ENCODE data around the gene CDK19.
A peak's percentile ranks its signal among the peaks of the same experiment; 100 is the strongest.

Gene CDK19

DNA sequence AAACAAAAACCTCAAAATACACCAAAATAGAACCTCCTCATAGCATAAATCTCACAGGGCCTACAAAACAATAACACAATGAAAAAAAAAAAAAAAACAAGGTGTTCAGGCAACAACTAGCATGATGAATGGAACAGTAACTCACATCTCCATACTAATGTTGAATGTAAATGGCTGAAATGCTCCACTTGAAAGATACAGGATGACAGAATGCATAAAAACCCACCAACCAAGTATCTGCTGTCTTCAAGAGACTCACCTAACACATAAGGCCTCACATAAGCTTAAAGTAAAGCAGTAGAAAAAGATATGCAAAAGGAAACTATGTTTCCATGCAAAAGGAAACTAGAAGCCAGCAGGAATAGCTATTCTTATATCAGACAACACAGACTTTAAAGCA, 121.3 kb downstream of the CDK19 start:
- DNase-seq, result no peak

DNA sequence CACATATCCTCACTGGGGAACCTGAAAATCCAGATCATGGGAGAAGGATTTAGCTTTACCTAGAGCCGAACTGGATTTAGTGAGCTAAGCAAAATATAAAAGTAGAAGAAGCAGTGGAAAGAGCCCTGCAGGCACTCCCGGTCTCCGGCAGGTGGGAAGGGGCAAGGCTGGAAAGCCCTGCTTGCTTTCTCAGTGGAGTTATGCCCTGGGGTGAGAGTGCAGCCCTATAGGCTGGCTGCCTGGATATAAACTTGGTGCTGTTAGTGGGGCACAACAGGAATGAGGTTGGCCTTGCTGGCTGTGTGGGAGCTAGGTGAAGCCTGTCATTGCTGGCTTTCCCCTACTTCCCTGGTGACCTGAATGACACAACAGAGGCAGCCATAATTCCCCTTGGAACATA, 122.0 kb downstream of the CDK19 start:
- no peak for DNase-seq

GRCh38 chr6:110690916-110691315, 124.4 kb downstream of the CDK19 start:
- no peak for DNase-seq

DNA sequence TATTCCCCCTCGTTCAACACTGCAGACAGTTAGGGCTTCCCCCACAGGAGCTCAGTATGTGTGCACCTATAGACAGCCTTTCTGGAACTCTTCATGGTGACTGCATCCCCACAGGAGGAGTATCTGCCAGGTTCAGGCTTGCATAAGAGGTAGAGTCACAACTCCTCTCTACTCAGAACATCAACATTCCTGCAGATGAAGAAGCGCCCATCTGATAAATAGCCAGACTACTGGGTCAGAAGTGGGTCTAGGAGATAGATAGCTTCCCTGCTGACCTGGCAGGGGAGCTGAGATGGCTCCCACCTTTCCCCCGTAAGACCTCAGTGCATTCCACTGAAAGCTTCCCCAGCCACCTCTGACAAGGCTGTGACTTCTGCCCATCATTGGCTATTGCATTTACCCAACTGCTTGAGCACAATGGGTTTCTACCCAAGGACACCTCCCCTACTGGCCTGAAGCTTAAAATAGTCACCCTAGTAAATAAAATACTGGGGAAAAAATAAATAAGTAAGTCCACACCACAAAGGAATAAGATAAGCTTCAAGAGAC, 125.1 kb downstream of the CDK19 start:
- DNase-seq, result no peak

DNA sequence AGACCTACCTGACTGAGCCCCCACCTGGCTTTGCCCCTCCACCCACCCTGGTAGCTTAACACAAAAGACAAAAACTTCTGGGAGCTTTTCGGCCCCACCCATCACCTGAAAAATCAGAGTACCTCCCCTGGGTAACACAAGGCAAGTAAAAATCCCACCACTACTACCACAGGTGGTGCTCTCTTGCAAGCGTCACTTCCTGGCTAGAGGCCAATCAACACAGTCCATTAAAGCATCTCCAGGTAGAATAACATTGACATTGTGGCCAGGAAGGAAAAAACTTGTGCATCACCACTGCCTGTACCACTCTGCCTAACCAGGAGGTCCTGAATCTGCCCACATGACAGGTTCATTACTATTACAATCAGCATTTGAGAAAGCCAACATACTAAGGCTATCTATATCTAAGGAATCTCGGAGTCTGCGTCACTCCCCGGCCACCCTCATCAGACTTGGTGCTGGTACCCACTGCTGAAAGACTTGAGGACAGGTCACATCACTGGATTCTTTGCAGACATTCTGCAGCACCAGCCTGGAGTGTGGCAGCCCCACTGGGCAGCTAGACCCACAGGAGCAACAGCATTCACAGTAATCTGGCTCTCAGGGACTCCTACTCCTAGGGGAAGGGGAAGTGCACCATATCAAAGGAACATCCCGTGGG, 125.9 kb downstream of the CDK19 start:
- DNase-seq, result no peak

DNA sequence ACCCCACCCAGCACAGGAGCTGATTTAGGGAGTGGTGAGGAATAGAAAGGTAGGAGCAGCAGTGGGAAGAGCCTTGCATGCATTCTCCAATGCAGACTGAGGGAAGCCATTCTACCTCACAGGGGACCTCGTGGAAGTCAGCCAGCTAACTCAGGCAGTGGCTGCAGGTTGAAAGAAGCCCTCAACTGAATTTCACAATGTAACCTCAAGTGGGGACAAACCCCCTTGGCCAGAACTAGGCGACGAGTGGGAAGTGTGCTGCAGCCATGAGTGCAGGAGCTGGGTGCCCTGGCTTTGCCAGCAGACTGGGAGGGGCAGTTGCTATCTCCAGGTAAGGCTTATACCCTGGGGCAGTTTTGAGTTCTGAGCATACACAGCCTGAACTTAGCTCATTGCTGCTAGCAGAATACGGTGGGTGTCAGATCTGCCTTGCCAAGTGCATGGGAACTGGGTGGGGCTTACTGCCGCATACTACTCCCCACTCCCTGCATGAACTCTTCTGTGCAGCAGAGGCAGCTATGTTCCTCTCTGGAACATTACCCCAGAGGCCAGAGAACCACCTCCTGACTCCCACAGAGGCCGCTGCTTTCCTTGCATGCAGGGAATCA, 126.5 kb downstream of the CDK19 start:
- no peak for DNase-seq

DNA sequence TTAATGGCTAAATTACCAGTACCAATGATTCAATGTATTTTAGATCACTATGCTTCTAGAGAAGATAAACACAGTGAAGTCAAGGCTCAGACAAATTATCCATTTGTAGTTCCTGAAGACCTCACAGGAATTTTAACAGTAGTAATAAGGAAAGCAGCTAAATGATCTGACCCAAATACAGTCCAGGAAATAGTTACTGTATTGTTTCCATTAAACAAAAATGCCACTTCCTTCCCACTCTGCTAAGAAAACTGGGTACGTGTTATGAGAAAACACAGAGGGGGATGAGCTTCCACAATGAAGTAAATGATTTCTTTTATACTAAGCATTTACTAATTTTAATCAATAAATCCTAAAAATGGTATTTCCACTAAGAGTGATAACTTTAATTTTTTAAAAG, 127.9 kb downstream of the CDK19 start:
- DNase-seq, result no peak

- DNase-seq, result no peak
Measured at GRCh38 chr6:110683241-110683640, 132.0 kb downstream of the CDK19 start.

DNA sequence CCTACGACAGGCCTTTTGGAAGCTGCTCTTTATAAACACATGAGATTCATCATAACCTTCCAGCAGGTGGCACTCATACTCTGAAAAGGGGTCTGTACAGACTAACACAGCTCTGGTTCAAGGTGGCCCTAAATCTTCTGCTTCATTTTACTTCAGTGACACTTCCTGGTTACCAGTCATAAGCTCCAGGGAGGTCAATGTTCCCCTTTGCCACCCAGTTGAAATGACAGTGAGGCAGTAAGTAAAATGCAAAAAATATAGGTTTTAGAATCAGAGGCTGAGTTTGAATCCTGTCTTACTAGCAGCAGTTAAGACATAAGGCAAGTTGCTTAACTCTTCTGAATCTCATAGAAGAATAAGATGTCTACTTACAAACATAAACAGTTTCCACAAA, 132.8 kb downstream of the CDK19 start:
- peak; percentile 74 for DNase-seq

- no peak for DNase-seq
Measured at GRCh38 chr6:110681543-110682459, 133.5 kb downstream of the CDK19 start.

DNA sequence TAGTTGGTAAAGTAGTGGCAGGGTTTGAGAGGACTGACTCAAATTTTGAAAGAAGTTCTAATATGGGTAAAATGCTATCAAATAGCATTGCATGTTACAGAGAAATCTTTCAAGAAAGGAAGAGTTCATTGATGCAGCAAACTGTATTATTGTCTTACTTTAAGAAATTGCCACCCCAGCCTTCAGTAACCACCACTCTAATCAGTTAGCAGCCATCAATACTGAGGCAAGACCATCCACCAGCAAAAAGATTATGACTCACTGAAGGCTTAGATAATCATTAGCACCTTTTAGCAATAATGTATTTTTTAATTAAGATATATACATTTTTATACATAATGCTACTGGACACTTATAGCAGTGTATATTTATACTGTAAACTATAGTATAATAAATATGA, 138.9 kb downstream of the CDK19 start:
- DNase-seq, result no peak

GRCh38 chr6:110674096-110674495, 141.2 kb downstream of the CDK19 start:
- DNase-seq, result no peak

DNA sequence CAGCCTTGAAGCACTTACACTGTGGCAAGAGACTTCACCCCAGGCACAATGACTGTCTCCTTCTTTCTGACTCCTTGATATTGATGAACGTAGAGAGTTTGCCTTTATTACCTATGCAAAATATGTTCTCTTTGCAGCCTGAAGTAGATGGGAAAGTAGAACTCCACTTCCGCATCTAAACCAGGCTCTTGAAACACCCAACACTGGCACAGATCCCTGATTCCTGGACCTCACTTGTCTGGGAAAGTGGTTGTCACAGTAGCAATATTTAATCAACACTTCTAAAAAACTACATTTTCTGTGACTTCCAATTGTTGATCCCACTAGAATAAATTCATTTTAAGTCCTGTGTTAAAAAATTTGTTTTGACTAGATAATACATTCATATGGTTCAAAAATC, 143.1 kb downstream of the CDK19 start:
- DNase-seq, result no peak

- DNase-seq, result no peak
Measured at GRCh38 chr6:110671447-110671846, 143.8 kb downstream of the CDK19 start.

DNA sequence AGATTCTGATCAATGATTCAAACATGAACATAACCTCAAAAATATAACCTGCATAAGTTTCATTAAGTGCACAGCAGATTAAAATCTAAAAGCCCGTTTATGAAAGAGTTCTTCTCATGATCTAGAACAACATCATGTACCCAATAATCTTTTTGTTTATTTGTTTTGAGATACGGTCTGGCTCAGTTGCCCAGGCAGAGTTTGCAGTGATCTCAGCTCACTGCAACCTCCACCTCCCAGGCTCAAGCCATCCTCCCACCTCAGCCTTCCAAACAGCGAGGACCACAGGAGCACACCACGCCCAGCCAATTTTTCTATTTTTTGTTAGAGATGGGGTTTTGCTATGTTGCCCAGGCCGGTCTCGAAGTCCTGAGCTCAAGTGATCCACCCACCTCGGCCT, 149.7 kb downstream of the CDK19 start:
- DNase-seq, result no peak

- no peak for DNase-seq
Measured at GRCh38 chr6:110664933-110665332, 150.3 kb downstream of the CDK19 start.

GRCh38 chr6:110662490-110663211, 152.6 kb downstream of the CDK19 start:
- no peak for DNase-seq

GRCh38 chr6:110661414-110661813, 153.9 kb downstream of the CDK19 start:
- no peak for DNase-seq

- DNase-seq, result no peak
Measured at GRCh38 chr6:110660066-110660655, 155.1 kb downstream of the CDK19 start.

DNA sequence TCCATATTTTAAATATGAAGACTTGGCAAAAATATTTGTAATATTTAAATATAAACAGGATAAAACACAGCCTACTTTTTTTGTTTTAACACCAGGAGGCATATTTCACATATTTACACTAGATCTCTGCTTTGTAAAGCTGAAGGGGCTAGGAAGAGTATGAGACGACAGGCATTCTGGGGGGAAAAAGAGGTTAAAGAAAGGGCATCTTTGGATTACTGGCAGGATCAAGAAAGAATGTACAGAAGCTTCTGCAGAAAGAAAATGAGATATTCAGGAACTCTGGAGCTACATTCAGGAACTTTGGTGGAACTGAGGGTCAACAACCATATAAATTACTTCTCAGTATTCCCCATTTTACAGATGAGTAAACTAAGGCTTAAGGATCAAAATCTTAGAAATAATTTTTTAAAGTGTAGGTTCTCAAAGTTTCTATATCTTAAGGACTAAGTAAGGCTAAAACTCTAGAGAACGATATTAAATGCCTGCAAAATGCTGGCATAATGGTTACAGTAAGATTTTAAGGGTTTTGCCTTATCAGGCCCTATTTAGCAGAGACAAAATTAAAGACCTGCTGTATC, 156.5 kb downstream of the CDK19 start:
- no peak for DNase-seq

- DNase-seq, result no peak
Measured at GRCh38 chr6:110656492-110656891, 158.8 kb downstream of the CDK19 start.

DNA sequence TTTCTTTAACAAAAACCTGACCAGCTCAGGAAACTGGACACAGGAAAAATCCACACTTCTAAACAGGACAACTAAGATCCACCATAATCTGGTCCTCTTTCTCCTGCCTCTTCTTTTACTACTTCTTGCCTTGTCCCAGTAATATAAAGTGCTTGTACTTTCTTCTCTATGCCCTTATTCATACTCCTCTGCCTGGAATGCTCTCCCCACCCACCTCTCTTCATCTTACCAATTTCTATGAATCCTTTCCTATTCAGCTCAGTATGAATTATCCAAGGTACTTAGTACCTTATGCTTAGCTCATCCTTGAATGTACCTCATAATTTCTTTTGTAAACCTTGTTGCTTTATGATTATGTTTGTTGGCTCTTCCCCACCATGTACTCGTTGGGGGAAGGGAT, 159.4 kb downstream of the CDK19 start:
- no peak for DNase-seq

Data from RPMI8226 (cell line).